ENCODE measurements around the gene PRPF19.

PRPF19 gene

DNA sequence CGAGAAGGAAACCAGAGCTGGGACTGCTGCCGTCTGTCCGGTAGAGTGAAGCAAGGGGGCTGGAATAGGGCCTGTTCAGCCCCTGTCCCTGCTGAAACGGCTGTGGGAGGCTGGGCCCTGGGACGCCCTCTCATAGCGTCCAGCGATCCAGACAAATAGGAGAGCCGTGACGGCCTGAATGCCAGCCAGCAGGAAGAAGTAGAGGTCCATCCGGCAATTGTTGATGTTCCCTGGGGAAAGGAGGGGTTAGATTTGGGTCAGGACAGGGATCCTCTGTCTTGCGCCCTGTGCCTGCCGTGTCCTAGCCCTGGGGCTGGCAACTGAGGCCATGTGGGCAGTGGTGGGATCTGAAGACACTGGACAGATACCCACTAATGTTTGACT, 30.8 kb upstream of the PRPF19 start:
- DNase-seq, result no peak

DNA sequence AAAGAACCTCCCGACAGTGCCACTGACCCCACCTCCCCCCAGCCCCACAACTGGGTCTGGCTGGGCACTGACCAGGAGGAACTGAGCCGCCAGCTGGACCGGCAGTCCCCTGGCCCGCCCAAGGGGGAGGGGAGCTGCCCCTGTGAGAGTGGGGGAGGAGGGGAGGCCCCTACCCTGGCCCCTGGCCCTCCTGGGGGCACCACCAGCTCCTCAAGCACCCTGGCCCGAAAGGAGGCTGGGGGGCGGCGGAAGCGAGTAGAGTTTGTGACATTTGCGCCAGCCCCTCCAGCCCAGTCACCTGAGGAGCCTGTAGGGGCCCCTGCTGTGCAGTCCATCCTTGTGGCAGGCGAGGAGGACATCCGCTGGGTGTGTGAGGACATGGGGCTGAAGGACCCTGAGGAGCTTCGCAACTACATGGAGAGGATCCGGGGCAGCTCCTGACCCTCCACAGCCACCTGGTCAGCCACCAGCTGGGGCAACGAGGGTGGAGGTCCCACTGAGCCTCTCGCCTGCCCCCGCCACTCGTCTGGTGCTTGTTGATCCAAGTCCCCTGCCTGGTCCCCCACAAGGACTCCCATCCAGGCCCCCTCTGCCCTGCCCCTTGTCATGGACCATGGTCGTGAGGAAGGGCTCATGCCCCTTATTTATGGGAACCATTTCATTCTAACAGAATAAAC, 30.2 kb upstream of the PRPF19 start:
- DNase-seq, result no peak

DNA sequence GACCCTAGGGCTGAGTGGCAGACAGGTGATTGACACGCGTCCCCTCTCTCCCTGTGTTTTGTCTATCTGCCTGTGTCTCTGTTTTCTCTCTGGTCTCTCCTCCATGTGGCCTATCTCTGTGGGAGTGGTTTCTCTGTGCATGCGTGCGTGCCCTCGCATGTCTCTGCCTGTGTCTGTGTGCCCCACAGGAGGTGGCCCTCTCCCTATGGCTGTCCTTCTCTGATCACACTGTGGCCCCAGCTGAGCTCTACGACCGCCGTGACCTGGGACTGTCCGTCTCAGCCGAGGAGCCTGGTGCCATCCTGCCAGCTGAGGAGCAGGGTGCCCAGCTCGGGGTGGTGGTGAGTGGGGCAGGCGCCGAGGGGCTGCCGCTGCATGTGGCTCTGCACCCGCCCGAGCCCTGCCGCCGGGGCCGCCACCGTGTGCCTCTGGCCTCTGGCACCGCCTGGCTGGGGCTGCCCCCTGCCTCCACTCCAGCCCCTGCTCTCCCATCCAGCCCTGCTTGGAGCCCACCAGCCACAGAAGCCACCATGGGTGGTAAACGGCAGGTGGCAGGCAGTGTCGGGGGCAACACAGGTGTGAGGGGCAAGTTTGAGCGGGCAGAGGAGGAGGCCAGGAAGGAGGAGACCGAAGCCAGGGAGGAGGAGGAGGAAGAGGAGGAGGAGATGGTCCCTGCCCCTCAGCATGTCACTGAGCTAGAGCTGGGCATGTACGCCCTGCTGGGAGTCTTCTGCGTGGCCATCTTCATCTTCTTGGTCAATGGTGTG, 29.5 kb upstream of the PRPF19 start:
- DNase-seq, result no peak

DNA sequence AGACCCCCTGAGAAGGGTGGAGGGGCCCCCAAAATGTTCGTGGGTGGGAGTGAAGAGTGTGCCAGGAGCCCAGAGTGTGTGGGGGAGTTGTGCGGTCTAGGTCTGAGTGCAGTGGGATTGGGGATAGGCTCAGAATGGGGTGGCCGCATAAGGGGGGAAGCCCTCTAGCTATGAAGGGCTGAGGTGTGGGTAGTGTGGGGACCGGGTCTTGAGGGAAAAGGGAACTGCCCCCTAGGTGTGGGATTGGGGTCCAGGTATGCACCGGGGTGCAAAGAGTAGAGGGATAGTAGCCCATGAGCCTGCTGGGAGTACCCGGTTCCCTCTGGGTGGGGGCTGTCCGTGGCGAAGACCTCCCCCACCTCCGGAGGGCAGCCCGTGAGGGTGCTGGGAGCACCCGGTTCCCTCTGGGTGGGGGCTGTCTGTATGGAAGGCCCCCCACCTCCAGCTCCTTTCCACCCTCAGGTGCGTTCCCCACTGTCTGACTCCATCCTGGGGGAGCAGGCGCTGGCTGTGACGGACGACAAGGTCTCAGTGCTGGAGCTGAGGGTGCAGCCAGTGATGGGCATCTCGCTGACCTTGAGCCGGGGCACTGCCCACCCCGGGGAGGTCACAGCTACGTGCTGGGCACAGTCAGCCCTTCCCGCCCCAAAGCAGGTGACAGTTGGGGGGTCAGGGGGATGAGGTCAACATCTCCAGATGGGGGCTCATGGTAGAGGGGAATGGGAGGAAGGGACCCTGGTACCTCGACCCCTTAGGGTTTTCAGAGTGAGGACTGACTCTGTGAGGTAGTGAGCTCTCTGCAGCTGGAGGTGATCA, 28.6 kb upstream of the PRPF19 start:
- no peak for DNase-seq

DNA sequence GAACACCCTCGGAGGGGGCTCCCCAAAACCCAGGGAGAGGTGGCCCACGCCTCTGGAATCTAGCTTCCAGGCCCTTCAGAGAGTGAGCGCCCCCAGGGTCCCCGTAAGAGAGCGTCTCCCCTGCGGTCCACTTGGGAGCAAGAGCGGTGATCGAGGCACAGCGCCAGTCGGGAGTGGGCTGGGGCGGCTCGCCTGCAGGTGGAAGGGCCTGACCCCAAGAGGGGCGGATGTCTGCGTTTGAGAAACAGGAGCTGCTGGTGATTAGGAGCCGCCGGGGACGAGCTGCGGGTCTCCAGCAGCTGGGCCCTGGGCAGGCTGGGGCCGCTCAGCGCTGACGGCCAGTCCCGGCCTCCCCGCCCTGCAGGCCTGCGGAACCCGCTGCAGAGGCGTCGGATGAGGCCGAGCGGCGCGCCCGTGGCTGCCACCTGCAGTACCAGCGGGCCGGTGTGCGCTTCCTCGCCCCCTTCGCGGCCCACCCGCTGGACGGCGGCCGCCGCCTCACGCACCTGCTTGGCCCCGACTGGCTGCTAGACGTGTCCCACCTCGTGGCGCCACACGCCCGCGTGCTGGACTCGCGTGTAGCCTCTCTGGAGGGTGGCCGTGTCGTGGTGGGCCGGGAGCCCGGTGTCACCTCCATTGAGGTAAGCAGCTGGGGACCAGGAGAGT, 27.9 kb upstream of the PRPF19 start:
- DNase-seq, result no peak

DNA sequence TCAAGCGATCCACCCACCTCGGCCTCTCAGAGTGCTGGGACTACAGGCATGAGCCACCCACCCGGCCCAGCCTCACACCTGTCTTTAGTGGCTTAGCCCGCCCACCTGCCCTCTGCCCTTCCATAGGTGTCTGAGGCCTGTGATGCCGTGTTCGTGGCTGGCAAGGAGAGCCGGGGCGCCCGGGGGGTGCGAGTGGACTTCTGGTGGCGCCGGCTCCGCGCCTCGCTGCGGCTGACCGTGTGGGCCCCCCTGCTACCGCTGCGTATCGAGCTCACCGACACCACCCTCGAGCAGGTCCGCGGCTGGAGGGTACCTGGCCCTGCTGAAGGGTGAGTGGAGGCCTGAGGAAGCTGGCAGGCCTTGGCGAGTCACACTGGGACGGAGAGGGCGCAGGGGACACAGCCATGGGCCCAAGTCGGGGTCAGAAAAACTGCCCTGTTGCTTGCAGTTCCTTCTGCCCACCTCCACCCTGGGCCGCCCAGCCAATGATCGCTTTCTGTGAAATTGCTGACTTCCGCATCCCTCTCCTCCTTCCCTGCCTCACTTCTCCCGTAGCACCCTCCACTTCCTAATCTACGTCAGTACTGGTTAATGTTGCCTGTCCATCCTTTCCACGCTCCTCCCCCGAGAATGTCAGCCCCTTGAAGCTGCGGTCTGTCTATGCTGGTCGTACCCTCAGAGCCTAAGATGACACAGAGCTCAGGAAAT, 27.2 kb upstream of the PRPF19 start:
- no peak for DNase-seq

DNA sequence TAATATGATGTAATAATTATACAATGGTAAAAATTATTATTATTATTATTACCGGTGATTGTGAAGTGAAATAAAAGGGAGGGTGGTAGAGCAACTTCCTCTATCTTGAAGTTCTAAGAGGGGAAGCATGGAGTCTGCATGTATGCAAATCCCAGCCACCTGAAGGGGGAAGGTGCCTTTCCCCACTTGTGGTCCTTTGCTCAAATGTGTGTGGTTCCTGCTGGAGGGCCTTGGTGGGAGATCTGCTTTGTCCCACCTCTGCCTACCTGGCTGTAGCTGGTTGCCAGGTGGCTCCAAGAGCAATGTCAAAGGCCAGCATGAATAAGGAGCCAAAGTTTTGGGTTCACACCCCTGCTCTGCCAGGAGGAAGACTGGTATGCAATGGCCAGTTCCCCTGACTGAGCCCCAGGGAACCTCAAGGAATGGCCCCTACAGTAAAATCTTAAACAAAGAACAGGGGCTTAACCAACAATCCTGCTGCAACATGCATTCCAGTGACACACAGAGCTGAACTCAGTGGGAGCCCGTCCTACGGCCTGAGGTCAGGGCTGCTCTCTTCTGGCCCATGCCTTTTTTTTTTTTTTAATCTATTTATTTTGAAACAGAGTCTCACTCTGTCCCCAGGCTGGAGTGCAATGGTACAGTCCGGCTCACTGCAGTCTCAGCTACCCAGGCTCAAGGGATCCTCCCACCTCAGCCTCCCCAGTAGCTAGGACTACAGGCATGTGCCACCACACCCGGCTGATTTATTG, 26.4 kb upstream of the PRPF19 start:
- no peak for DNase-seq

DNA sequence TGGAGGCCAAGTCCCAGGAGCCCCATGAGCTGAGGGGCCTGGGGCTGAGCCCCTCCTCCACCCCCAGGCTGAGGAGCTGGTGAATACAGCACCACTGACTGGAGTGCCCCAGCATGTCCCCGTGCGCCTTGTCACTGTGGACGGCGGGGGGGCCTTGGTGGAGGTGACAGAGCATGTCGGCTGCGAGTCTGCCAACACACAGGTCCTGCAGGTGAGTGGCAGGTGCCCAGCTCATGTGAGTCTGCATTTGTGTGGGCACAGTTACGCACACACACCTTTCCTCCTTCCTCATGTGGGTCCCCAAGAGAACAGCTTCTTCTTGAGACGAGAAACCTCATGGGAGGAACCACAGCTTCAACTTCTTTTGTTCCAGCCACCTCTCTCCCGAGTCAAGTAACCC, 25.5 kb upstream of the PRPF19 start:
- DNase-seq, result no peak

DNA sequence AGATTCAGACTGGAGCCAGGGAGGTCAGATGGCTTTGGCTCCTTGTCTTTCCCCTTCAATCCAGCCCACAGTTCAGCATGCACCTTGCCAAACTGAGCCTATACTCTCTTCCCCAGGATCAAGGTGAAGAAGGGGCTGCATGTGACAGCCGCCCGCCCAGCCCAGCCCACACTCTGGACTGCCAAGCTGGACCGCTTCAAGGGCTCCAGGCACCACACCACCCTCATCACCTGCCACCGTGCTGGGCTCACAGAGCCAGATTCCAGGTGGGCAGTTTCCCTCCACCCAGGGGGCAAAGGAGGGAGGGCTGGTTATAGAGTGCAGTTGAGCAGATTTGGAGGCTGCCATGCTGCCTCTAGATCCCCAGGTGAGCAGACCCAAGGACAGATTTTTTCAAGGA, 24.0 kb upstream of the PRPF19 start:
- DNase-seq, result no peak

DNA sequence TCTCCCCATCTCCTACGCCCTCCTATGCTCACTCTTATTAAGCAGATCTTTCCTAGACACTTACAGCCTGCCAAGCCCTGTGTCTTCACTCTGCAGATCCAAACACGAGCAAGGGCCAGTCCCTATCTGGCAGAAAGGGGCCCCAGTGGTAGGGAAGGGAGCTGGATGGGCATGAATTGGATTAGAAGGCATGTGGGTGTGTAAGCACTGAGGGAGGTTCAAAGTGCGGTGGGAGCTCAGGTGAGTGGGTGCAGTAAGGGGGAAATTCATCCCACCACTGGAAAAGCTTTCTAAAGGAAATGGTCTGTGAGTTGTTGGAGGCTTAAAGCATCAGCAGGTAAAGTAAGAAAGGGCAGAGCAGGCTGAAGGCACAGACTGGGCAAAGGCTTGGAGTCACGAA, 23.4 kb upstream of the PRPF19 start:
- no peak for DNase-seq

DNA sequence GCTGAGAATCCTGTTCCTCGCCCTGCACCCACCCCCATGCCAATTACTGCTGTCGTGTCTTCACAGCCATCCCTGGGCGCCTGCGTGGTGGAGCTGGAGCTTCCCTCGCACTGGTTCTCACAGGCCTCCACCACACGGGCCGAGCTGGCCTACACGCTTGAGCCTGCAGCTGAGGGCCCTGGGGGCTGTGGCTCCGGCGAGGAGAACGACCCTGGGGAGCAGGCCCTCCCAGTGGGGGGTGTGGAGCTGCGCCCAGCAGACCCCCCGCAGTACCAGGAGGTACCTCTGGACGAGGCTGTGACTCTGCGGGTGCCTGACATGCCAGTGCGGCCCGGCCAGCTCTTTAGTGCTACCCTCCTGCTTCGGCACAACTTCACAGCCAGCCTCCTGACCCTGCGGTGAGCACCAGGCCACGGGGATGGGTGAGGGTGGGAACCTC, 22.2 kb upstream of the PRPF19 start:
- DNase-seq, result no peak

DNA sequence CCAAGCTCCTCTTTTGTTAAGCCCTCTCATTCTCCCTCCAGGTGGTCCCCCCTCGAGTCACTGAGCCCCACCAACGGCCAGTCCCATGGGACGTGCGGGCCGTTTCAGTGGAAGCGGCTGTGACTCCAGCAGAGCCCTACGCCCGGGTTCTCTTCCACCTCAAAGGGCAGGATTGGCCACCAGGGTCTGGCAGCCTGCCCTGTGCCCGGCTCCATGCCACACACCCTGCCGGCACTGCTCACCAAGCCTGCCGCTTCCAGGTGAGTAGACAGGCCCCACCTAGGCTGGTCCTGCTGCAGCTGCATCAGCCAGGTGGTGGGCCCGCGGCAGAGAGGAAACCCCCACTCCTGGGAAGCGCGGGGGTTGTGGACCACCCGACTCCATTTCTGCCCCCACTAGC, 21.2 kb upstream of the PRPF19 start:
- no peak for DNase-seq

DNA sequence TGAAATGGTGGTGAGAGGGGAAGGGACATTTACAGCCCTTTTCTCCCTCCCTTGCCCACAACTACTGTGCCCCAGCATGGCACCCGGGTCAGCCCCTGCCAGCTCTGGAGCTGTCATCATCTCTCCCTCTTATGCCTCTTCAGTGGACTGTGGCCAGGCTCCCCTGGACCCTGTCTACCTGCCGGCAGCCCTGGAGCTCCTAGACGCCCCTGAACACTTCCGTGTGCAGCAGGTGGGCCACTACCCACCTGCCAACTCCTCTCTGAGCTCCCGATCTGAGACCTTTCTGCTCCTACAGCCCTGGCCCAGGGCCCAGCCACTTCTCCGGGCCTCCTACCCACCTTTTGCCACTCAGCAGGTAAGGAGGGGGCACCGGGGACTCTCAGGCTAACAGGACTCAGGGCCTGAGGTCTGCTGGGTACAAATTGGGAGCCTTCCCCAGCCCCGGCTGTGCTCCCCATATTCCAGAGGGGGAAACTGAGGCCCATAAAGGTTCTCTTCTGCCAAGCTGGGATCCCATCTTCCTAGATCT, 20.7 kb upstream of the PRPF19 start:
- DNase-seq, result no peak

DNA sequence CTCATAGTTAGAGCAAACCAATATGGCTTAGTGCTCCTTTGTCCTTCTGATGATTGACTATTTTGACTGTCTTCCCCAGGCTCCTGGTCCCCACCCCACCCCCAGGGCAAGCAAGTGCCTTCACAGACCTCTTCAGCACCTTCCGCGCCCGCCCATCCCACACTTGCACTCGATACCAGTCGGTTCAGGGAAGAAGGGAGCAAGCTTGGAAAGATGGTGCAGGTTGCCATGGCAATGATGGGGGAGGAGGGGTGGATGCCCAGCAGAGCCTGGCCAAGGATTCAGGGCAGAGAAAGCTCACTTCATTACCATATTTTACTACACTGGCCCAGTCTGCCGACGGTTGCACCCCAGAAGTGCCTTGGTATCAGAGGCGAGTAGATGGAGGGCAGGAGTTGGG, 20.1 kb upstream of the PRPF19 start:
- no peak for DNase-seq

DNA sequence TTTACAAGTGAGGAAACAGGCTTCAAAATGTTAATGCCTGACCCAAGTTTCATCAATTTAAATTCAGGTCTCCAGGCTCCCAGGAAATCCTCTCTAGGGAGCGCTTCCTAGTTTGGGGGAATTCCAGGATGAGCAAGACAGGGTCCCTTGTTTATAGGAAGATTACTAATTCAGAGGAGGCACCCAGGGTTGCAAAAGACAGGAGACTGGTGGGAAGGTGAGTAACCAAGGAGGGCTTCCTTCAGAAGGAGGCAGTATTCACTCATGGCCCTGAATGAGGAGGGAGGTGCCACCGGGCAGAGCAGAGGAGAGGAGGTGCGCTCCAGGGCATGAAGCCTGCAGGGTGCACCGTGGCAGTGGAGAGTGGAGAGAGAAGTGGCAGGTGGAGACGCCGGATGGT, 19.5 kb upstream of the PRPF19 start:
- peak; percentile 76 for DNase-seq

DNA sequence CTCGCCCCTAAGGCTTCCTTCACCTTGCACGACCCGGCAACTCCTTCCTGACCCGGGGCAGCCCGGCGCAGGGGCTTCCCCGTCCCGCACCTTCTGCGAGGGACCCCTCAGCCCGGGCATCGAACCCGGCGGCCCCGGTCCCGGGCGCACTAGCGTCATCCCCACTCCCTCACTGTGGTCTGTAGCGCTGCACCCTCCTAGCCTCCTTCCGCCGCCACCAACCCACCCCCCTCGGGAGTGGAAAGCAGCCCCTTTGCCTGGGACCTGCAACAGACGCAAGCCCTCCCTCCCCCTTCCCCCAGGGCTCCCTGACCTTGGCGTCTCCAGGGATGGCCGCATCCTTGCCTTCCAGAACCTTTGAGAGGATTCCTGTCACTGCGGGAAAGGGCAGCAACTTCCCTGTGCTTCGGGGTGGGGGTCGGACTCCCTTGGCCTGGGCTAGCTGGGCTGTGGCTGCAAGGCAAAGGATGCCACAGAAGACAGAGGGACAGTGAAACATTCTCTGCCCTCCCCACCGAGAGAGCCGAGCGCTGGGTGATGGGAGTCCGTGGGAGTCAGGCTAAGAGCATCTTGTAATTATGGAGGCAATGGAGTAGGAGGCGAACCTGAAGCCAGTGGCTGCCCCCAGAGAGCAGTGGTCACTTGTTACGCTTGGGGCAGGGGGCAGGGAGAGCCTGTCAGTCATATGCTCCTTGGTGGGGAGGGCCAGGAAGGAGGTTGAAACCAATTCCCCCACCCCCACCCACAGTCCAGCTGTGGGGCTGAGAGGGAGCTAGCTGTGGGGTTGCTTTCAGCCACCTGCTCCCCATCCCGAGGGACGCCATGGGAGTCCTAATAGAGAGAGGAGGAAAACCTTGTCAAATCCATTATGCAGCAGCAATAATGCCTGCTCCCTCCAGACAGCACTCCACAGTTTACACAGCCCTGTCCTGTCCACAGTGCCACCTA, 18.8 kb upstream of the PRPF19 start:
- no peak for DNase-seq

DNA sequence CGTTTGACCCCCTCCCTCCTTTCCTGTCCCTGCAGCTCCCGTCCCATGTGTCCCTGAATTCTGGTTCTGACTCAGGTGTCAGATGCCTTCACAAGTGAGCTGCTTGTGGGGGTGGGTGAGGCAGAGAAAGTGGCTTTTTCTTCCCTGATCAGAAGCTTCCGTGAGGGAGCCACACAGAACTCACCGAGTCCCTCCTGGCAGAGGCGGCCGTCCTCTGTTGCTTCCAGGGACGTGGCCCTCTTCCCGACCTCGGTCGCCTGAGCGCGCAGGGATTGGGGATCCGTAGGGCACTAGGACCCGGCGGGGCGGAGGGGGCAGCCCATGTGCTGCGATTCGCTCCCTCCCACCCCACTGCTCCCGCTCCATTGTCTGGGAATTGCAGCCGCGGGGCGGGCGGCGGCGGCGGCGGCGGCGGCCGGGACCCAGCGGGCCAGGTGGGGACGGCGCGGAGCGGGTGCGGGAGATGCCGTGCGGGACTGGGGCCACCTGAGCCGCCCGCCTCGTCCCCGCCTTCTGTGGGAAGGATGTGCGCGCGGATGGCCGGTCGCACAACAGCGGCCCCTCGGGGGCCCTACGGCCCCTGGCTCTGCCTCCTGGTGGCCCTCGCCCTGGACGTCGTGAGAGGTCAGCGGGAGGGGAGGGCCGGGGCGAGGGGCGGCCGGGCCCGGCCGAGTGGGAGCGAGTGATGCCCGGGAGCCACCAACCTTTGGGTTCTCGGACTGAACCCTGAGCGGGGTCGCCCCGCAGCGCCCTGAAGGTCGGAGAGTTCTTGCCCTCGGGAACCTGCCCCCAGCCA, 17.9 kb upstream of the PRPF19 start, which contains the start of gene TMEM132A:
TMEM132A (plus strand) TSS at position 351 of the 796 bp plus-strand sequence; CDS start at position 525, 174 bp downstream.
- peak; percentile 60 for DNase-seq

DNA sequence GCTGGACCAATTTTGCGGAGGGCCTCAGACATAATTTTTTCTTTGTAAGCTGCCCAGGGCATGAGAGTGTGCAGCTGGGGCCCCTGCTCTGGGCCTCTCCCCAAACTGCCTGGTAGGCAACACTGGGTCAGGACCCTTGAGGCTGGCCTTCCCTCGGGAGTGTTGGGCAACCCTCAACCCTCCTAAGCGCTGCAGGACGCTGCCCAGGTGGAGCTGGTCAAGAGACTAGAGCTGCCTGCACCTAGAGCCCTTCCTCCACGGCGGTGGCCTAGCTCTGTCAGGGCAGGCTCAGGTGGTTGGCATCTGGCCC, 17.4 kb upstream of the PRPF19 start:
- no peak for DNase-seq

DNA sequence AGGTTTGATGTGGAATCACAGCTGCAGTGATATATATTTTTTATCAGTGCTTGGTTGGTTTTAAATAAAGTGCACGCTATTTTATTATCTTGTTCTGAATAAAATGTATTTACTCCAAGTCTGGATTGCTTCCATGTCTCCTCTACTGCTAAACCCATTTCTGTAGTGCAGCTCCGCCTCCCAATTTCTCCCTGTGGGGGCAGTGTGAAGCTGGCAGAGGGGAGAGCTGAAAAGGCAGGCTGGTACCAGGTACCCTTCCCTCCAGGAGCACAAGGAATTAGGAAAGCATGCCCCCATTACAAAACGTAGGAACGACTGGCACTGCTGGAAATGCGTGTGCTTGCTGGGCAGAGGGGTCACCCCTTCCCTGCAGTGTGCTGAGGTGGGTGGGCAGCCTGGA, 16.9 kb upstream of the PRPF19 start:
- DNase-seq, result no peak

DNA sequence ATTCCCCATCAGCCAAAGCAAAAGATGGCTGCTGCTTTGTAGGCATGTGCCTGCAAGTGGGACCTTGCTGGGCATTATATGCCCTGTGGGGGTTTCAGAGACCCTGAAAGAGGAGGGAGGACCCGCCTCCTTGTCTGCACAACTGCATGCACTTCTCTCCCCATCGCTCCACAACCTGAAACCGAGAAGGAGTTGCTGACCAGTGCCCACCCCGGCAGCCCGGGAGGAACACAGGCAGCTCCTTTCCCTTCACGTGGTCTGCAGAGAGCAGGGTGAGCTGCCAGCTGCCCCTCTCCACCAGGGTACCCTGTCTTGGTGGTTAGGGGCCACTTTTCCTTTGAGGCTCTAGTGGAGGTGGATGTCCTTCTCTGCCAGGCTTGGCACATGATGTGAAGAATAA, 16.5 kb upstream of the PRPF19 start:
- no peak for DNase-seq

All from HCEC 1CT (cell line).